Stimulated activated CD8-positive, alpha-beta memory T cell treated with anti-CD3 and anti-CD28 coated beads, Interleukin-12 subunit alpha, Interleukin-12 subunit beta, amount 100 ng/mL, for 1 hour (primary cell): ENCODE results near the gene FNDC4.
"Not testable (repeated sequence)": the region's sequence is repeated elsewhere in the genome, so short reads cannot be mapped to it uniquely, and the experiment has no call there.

Source experiments
- DNase-seq: peaks from one replicate; pipeline ENCODE4 v3.0.0-alpha.2; 2020; ENCODE audit warnings: low read depth

FNDC4 gene, protein sequence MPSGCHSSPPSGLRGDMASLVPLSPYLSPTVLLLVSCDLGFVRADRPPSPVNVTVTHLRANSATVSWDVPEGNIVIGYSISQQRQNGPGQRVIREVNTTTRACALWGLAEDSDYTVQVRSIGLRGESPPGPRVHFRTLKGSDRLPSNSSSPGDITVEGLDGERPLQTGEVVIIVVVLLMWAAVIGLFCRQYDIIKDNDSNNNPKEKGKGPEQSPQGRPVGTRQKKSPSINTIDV

DNA sequence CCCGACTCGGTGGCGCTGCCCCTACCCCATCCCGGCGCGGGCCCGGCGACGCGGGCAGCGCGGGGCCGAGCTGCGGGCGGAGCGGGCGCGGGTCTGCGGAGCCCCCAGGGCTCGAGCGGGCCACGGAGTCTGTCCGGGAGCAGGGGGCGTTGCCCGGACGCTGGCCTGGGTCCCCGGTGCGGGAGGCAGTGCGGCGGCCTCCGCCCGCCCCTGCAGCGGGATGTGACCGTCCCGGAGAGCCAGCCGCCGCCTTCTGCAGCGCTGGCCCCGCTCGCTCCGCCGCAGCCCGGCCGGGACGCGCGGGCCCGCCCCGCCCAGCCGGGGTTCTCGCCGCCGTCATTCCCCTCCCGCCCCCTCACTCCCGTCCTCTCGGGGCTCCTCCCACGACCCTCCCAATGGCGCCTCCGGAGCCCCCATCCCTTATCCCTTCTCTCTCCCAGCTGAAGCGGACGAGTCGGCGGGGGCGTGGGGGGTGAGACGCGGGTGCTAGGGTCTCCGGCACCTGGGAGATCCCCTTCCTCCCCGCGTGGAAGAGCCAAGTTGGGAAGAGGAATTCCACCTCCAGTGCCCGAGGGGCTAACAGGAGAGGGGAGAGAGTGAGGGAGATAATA is at the start of gene FNDC4:
TSS of gene FNDC4 (minus strand) at position 257 of the 611 bp plus-strand sequence. CDS start 521 bp downstream, outside the sequence.
- no peak for DNase-seq

DNA sequence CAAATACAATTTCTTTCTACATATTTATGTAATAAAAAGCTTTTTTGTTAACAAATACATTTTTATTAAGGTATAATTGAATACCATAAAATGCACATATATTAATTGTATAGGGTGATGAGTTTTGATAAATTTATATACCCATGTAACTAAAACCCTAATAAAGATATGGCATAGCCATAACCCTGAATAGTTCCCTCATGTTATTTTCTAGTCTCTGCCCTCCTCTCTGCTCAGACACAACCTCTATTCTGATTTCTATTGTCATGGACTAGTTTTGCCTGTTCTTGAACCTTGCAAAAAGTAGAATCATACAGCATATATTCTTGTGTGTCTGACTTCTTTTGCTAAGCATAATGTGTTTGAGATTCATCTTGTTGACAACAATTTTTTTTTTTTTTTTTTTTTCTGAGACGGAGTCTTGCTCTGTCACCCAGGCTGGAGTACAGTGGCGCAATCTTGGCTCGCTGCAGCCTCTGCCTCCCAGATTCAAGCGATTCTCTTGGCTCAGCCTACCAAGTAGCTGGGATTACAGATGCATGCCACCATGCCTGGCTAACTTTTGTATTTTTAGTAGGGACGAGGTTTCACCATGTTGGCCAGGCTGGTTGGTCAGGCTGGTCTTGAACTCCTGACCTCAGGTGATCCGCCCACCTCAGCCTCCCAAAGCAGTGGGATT is 49.3 kb upstream of the FNDC4 start:
- no peak for DNase-seq

DNA sequence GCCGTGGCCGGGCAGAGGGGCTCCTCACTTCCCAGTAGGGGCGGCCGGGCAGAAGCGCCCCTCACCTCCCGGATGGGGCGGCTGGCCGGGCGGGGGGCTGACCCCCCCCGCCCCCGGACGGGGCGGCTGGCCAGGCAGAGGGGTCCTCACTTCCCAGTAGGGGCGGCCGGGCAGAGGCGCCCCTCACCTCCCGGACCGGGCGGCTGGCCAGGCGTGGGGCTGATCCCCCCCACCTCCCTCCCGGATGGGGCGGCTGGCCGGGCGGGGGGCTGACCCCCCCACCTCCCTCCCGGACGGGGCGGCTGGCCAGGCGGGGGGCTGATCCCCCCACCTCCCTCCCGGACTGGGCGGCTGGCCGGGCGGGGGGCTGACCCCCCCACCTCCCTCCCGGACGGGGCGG is 44.6 kb upstream of the FNDC4 start:
- DNase-seq, result not testable (repeated sequence)

DNA sequence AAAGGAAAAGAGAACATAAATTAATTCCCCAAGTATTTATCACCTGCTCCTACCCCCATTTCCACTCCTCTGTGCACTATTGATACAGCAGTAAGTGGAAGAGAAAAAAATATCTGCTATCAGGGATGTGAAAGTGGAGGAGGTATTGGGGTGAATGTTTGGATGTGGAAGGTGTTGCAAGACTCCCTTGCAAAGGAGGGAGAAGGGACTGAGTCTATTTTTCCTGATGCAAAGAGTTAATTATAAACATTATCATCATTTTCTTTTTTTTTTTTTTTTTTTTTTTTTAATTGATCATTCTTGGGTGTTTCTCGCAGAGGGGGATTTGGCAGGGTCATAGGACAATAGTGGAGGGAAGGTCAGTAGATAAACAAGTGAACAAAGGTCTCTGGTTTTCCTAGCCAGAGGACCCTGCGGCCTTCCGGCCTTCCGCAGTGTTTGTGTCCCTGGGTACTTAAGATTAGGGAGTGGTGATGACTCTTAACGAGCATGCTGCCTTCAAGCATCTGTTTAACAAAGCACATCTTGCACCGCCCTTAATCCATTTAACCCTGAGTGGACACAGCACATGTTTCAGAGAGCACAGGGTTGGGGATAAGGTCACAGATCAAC is 43.9 kb upstream of the FNDC4 start:
- not testable (repeated sequence) for DNase-seq

DNA sequence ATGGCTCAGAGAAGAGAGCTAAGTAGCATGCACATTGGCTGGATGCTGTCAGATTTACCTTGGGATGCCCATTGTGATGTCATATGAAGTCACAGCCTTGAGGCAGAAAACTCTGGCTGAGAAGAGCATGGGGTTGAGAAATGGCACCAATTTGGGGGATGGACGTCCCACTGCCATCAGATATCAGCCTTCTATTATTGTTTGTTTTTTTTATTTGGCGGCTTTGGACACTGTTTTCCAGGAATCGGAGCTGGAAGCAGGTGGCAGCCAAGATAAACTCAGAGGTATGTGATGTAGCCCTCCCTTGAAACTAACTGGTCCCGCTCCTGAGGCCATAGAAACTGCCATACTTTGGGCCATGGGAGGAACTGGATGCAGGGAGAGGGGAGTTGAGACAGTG is 42.3 kb upstream of the FNDC4 start:
- DNase-seq, result no peak

DNA sequence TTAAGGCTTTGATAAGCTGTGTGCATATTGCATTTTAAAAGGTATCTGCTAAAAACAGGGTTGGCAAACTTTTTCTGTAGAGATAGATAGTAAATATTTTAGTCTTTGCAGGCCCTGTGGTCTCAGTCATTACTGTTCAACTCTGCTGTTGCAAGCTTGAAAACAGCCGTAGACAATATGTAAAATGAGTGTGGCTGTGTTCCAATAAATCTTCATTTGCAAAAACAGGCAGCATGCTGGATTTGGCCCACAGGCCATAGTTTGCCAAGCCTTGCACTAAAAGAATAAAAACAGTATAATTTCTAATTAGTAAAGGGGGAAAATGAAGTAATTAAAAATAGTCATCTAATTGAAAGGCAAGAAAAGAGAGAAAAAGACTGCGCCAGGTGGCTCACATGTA is 37.0 kb upstream of the FNDC4 start:
- DNase-seq, result no peak

DNA sequence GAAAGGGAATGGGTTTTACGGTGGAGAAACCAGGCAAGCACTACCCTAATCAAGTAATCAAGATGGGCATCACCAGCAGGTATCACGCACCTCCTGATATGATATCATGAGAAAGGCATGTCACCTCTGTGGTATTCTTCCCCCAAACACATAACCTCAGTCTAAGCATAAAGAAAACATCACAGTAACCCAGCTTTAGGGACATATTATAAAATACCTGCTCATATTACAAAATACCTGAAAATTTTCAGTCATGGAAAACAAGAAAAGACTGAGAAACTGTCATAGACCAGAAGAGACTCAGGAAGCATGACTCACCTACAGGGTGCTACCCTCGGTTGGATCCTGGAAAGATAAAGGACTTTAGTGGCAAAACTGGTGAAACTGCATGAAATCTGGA is 32.2 kb upstream of the FNDC4 start:
- no peak for DNase-seq

DNA sequence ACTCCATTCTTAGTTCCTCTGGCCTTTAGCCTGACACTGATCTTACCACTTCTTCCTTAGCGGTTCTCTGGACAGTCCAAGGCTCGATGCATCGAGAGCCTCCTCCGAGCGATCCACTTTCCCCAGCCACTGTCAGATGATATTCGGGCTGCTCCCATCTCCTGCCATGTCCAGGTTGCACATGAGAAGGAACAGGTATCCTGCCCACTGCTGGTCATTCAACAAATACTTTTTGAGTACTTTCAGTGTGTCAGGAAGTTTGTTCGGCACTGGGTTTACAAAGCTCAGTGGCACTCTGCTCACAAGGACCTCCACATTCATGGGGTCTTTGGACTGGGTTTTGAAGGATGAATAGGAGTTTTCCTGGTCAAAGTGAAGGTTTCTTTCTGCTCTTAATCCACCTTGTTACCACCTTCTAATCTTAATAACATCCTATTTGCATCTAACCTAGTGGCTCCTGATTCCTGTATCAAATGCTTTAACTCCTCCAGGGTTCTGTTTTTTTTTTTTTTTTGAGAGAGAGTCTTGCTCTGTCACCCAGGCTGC is 27.5 kb upstream of the FNDC4 start:
- no peak for DNase-seq

DNA sequence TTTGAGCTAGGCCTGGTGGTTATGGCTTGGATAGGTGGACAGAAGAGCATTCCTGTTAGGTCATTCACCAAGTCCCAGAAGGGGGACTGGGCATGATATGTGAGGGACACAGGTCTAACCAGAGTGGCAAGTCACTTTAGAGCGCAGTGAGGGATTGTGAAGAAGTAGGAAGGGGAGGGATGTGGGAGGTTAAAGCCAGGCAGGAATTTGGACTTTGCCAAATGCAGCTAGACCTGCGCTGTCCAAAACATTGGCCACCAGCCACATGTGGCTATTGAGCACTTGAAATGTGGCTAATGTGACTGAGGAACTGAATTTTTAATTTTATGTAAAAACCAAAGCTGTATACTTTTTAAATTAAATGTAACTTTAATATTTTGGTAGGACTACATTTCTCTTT is 25.3 kb upstream of the FNDC4 start:
- DNase-seq, result no peak

DNA sequence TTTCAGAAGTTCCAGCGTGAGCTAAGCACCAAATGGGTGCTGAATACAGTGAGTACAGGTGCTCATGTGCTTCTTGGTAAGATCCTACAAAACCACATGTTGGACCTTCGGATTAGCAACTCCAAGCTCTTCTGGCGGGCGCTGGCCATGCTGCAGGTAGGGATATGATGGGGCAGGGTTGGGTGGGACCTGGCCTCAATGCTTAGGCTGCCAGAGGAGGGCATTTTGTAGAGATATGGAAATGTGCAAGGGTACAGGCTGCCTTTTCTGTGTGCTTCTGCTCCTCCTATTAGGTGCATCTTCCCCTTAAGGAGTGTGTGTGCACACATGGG is 23.7 kb upstream of the FNDC4 start:
- DNase-seq, result no peak

DNA sequence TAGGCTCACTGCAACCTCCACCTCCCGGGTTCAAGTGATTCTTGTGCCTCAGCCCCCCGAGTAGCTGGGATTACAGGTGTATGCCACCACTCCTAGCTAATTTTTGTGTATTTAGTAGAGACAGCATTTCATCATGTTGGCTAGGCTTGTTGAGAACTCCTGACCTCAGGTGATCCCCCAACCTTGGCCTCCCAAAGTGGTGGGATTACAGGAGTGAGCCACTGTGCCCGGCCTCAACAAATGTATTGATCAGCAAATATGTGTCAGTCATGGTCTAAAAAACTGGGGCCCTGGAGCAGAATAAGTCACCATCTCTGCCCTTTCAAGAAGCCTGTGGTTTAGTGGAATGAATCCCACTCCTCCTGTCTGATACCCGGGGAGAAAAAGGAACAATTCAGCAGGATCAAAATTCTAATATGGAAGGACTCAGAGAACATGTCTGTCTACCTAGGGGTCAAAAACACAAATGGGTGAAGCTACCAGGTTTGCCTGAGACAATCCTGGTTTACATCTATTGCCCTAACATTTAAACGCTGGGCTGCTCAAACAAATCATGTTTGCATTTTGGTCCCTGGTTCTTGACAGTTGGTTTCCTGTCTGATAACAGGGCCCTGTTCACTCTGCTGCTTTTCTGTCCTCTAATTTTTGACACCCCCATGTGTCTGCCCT is 23.2 kb upstream of the FNDC4 start:
- DNase-seq, result no peak

DNA sequence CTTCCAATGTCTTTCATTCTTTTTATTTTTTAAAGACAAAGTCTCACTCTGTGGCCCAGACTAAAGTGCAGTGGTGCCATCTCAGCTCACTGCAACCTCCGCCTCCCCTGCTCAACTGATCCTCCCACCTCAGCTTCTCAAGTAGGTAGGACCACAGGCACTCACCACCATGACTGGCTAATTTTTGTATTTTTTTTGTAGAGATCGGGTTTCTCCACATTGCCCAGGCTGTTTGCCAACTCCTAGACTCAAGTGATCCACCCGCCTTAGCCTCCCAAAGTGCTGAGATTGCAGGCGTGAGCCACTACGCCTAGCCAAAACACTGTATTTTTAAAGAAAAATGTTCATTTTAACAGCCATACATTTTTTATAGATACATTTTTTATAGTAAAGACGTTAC is 14.3 kb upstream of the FNDC4 start:
- DNase-seq, result no peak

DNA sequence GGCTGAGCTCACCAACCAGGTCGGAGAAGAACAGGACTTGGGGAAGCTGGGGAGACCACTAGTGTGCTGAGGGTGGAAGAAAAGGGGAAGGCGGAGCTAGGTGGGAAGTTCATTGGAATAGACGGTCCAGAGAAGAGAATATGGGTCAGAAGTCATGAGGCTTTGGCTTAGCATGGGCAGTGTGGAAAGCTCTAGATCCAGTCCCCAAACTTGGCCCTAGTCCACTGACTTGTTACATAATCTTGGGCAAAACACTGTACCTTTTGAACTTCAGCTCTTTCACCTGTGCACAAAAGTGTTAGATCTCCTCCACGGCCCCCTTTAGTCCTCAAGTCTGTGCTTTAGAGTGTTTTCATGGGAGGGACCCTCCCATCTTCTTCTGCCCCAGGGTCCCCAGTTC is 12.3 kb upstream of the FNDC4 start:
- no peak for DNase-seq

DNA sequence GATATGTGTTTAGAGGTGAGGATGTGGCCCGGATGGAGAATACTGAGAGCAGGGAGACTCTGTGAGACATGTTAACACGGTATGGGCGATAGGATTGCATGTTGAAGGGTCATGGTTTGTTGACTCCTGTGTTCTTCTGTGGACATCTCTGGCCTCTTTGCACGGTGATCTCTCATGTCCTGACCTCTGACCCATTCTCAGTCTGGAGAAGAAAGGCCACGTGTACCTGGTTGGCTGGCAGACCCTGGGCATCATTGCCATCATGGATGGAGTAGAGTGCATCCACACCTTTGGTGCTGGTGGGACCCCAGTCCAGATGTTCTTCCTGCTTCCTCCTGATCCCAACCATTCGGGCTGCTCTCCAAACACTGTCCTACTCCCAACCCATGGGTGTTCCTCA is 11.6 kb upstream of the FNDC4 start:
- no peak for DNase-seq

DNA sequence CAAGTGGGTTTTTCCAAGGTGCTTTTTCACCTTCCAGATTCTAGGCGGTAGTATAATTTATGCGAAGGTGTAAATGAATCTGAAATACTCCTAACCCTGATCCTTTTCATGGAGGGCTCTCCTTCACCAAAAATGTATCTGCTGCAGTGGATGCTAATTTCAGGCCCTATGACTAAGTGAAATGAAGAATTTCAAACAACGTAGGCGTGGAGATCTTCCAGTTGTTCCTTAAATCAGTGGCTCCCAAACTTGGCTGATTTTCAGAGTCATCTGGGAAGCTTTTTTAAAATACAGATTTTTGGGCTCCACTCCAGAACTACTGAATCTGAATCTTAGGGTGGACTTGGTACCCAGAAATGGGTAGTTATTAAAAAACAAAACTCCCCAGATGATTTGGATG is 7.1 kb upstream of the FNDC4 start:
- DNase-seq, result no peak

DNA sequence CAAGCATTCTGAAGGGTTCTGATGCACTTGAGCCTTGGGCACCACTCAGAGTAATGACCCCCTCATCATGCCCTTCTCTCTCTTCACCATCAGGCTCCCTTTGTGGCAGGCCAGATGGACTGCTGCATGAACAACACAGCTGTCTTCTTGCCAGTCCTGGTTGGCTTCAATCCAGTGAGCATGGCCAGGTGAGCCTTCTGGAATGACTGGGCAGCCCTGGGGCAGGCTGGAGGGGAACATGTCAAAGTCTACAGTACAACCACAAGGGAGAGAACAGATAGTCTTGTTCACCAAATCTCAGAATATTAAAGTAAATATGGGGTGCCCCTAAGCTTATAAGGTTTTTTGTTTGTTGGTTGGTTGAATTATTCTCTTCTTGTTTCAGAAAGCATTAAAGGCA is 6.0 kb upstream of the FNDC4 start:
- no peak for DNase-seq

DNA sequence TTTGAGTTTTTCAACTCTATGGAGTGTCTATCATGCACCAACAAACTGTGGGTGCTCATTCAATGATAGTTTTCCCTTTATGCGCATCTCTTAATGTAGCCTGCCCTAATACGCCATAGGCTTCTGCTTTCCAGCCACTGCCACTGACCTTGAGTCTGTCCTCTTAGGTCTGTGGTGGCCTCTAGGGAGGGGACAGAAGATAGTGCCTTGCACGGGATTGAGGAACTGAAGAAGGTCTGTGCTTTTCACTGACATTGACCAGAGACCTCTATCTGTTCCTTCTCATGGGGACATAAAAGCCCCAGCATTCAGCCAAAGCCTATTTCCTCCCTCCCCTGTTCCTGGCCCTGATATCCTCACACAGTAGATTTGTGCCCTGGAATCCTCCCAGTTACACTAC is 4.0 kb upstream of the FNDC4 start:
- DNase-seq, result no peak

DNA sequence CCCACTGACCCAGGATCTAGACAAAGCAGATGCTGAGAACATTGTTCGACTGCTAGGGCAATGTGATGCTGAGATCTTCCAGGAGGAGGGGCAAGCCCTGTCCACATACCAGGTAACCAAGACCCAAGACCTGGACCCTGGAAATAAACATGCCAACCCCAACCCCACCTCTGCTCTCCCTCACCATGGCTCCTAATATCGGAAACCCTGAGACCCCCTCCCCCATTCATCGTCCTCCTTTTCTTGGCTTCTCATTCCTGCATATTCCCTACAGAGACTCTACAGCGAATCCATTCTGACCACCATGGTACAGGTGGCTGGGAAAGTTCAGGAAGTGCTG is 2.3 kb upstream of the FNDC4 start:
- DNase-seq, result no peak

DNA sequence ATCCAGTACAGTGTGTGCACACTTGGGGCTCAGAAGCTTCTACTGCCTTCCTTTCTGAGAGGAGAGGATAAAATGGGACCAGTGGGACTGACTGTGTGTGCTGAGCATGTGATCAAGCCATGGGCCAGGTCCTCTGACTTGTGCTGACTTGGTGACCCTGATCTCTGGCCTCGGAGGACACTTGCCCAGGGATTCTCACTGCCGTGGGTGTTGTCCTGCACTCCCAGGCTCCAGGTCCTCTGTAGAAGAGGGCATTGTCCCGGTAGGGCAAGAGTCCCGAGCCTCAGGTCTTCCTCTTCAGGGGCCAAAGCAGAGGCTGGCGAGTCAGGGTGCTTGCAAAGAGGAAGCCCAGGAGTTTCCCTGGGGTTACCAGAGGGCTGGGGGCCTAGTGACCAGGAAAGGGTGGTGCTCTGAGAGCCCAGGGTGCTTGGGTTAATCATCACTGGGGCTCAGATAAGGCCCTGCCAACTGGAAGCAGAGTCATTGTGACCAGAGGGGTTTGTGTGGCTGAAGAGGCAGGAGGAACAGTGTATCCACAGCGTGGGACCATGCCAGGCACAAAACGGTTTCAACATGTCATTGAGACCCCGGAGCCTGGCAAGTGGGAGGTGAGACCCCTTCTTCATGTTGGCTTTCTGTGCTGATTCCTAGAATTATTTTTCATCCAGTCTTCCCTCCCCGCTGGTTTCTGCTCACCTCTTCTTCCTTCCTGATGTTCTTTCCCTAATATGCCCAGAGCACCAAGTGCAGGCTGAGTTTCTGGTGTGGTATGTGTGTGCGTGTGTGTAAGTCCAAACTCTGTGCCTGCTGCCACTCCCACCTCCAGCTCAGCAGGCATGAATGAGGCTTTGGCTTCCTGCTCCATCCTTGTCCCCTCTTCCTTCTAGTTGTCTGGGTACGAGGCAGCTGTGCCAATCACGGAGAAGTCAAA is 1.6 kb upstream of the FNDC4 start, which contains the start of gene GCKR:
TSS of gene GCKR (plus strand) at position 483 of the 931 bp plus-strand sequence. CDS start at position 549, 66 bp downstream.
- DNase-seq, result no peak

DNA sequence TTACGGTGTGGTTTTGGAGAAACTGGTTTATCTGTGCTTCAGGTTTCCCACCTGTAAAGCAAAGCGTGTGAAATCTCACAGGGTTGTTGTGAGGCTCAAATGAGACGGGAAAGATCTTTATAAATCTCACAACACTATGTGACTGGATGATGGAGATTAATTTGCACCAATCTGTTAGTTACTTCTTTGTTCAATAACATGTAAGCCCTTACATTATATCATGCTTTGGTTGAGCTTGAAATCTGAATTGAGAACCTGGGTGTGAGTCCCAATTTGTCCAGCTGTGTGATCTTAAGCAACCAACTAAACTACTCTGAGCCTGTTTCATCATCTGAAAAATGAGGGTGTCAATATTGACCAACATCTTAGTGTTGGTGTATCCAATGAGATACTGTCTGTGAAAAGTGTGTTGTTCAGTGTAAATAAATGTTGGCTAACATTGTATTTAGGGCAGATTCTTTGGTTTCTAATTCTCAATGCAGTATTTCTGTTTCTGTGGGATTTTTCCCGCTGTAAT is 898 bp upstream of the FNDC4 start:
- DNase-seq, result no peak

DNA sequence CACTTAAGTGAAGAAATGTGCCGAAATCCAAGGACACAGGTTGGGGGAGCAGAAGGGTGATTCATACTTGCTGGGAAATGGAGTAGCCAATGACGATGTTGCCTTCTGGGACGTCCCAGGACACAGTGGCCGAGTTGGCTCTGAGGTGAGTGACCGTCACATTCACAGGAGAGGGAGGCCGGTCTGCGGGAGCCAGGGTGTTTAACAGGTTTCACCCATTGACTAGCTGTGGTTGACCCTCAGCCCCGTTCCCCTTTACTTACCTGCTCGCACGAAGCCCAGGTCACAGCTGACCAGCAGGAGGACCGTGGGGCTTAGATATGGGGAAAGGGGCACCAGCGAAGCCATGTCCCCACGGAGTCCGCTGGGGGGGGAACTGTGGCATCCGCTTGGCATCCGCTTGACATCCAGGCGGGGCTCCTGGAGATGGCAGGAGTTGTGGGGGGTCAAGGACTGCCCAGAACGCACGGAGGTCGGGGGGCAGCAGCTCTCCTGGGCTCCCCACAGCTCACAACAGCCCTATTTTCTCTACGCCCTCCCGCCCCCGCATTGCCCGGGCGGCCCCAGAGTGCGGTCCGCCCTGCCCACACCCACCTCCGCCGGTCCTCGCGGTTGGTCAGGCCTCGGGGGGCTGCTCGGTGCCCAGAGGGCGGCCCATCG is 586 bp downstream of the FNDC4 start:
- no peak for DNase-seq
